HG02623 (cell line): ENCODE measurements around the gene TMEM255B.

Experiments
- ATAC-seq: cut with Tn5 transposase; IDR thresholded peaks from one replicate; pipeline ENCODE4 v1.9.1; 2021; ENCODE audit warnings: moderate library complexity; ENCODE audit not compliant: unreplicated experiment

The TMEM255B gene

GRCh38 chr13:113845055-113845454 lies 86.0 kb downstream of the TMEM255B start:
- no peak for ATAC-seq

- ATAC-seq = no peak
These were observed 87.0 kb downstream of the TMEM255B start for GRCh38 chr13:113845723-113846635.

- ATAC-seq = no peak
These were observed 87.8 kb downstream of the TMEM255B start for GRCh38 chr13:113846636-113847318.

- ATAC-seq = no peak
These were observed 89.0 kb downstream of the TMEM255B start for GRCh38 chr13:113848020-113848419.

GRCh38 chr13:113848431-113849260 lies 89.6 kb downstream of the TMEM255B start:
- no peak for ATAC-seq

- no peak for ATAC-seq
These were observed 90.5 kb downstream of the TMEM255B start for GRCh38 chr13:113849546-113849945.

- no peak for ATAC-seq
These were observed 91.1 kb downstream of the TMEM255B start for GRCh38 chr13:113849981-113850721.

GRCh38 chr13:113850722-113851479 lies 91.9 kb downstream of the TMEM255B start:
- ATAC-seq = no peak

GRCh38 chr13:113851480-113851803 lies 92.4 kb downstream of the TMEM255B start:
- no peak for ATAC-seq

GRCh38 chr13:113851826-113852535 lies 93.0 kb downstream of the TMEM255B start:
- ATAC-seq = no peak

- no peak for ATAC-seq
These were observed 93.8 kb downstream of the TMEM255B start for GRCh38 chr13:113852536-113853517.

GRCh38 chr13:113853518-113854237 lies 94.7 kb downstream of the TMEM255B start:
- ATAC-seq = no peak

- no peak for ATAC-seq
These were observed 95.4 kb downstream of the TMEM255B start for GRCh38 chr13:113854238-113855011.

GRCh38 chr13:113855012-113855921 lies 96.2 kb downstream of the TMEM255B start:
- ATAC-seq = no peak

GRCh38 chr13:113855931-113856715 lies 97.1 kb downstream of the TMEM255B start:
- ATAC-seq = no peak
